GM18951 (cell line): Measurements from ENCODE around the gene ASB18.

Source experiments
- POLR2A ChIP-seq: IDR thresholded peaks from 4 replicates; pipeline ENCODE4 v1.6.1; 2011; ENCODE audit warnings: mild to moderate bottlenecking; ENCODE audit not compliant: insufficient read length, insufficient read depth; ENCODE audit errors: extremely low read depth
- in situ Hi-C: fragments of 300-500 bp; cut with MboI; formaldehyde crosslinking; loops from one replicate; pipeline ENCODE4 v1.12.0; 2022; ENCODE audit warnings: low sequenced_read_pairs, mixed read lengths, inconsistent platforms; ENCODE audit not compliant: unreplicated experiment

ASB18 gene

GRCh38 chr2:236264256-236264655 is at the start of gene ASB18:
Gene ASB18, minus strand, starts transcription at chr2:236264406. Its CDS starts 61 bp downstream, at chr2:236264345.
- in situ Hi-C loops: no loop called here
- no peak for TF ChIP-seq POLR2A

GRCh38 chr2:236311286-236311685 is 47.1 kb upstream of the ASB18 start:
- TF ChIP-seq POLR2A: no peak
- in situ Hi-C loops: no loop called here

- no peak for TF ChIP-seq POLR2A
These were observed 45.4 kb upstream of the ASB18 start for GRCh38 chr2:236309669-236310029.

GRCh38 chr2:236308855-236309668 is 44.9 kb upstream of the ASB18 start:
- in situ Hi-C loops: no loop called here

More at GRCh38 chr2:236309669-236310029, 45.4 kb upstream of the ASB18 start:
- in situ Hi-C loops: no loop called here

GRCh38 chr2:236307641-236308040 is 43.4 kb upstream of the ASB18 start:
- in situ Hi-C loops: no loop called here
- no peak for TF ChIP-seq POLR2A

More at GRCh38 chr2:236308855-236309668, 44.9 kb upstream of the ASB18 start:
- no peak for TF ChIP-seq POLR2A

- in situ Hi-C loops: no loop called here
- no peak for TF ChIP-seq POLR2A
These were observed 42.8 kb upstream of the ASB18 start for GRCh38 chr2:236306825-236307540.

GRCh38 chr2:236305964-236306605 is 41.9 kb upstream of the ASB18 start:
- in situ Hi-C loops: no loop called here
- TF ChIP-seq POLR2A: no peak

GRCh38 chr2:236305531-236305930 is 41.3 kb upstream of the ASB18 start:
- TF ChIP-seq POLR2A: no peak
- in situ Hi-C loops: no loop called here

- in situ Hi-C loops: no loop called here
These were observed 39.7 kb upstream of the ASB18 start for GRCh38 chr2:236303935-236304334.

GRCh38 chr2:236302555-236302954 is 38.3 kb upstream of the ASB18 start:
- no peak for TF ChIP-seq POLR2A
- in situ Hi-C loops: no loop called here

More at GRCh38 chr2:236303935-236304334, 39.7 kb upstream of the ASB18 start:
- no peak for TF ChIP-seq POLR2A

- in situ Hi-C loops: no loop called here
- no peak for TF ChIP-seq POLR2A
These were observed 34.8 kb upstream of the ASB18 start for GRCh38 chr2:236298924-236299475.

- in situ Hi-C loops: no loop called here
- TF ChIP-seq POLR2A: no peak
These were observed 31.3 kb upstream of the ASB18 start for GRCh38 chr2:236295481-236295880.

- in situ Hi-C loops: no loop called here
- no peak for TF ChIP-seq POLR2A
These were observed 30.4 kb upstream of the ASB18 start for GRCh38 chr2:236294647-236295046.
